GM23338 (cell line): ENCODE results near the gene ACTBL2. TPM values are rescaled to one million over a fixed set of nuclear protein-coding genes. Genes with fewer than 3 reads are reported as not detected.

Experiments
- ATAC-seq: fragments of 200-7000 bp; cut with Tn5 transposase; 3 replicates; pipeline ENCODE4 v1.9.1; 2020
- DNase-seq: peaks from one replicate; pipeline ENCODE4 v3.0.0-alpha.2; 2015; ENCODE audit warnings: low spot score
- H2AFZ ChIP-seq: fragments of 200-600 bp; sonication (generic); 2 replicates; pipeline ENCODE4 v1.8.0; 2016; ENCODE audit warnings: antibody characterized with exemption, mild to moderate bottlenecking, moderate library complexity
- H3F3A ChIP-seq: fragments of 200-600 bp; sonication (generic); replicated peaks from 2 replicates; pipeline ENCODE4 v1.8.0; 2017; ENCODE audit warnings: antibody characterized with exemption, mixed run types, low read depth
- H3K27ac ChIP-seq: fragments of 200-600 bp; sonication (generic); 2 replicates; pipeline ENCODE4 v1.6.1; 2016; ENCODE audit warnings: low read depth
- H3K27me3 ChIP-seq: fragments of 200-600 bp; sonication (generic); 2 replicates; pipeline ENCODE4 v1.8.0; 2016; ENCODE audit warnings: mild to moderate bottlenecking, mixed run types, moderate library complexity; ENCODE audit not compliant: insufficient read depth
- H3K36me3 ChIP-seq: fragments of 200-600 bp; sonication (generic); 2 replicates; pipeline ENCODE4 v1.8.0; 2016; ENCODE audit warnings: mild to moderate bottlenecking; ENCODE audit not compliant: insufficient read depth
- H3K4me1 ChIP-seq: fragments of 200-600 bp; sonication (generic); 2 replicates; pipeline ENCODE4 v1.8.0; 2016; ENCODE audit warnings: mild to moderate bottlenecking, moderate library complexity; ENCODE audit not compliant: insufficient read depth
- H3K4me2 ChIP-seq: fragments of 200-600 bp; sonication (generic); 2 replicates; pipeline ENCODE4 v1.7.1; 2017; ENCODE audit warnings: mixed run types
- H3K4me3 ChIP-seq: fragments of 200-600 bp; sonication (generic); 2 replicates; pipeline ENCODE4 v1.6.1; 2016; ENCODE audit warnings: mixed run types
- H3K79me2 ChIP-seq: fragments of 200-600 bp; sonication (generic); replicated peaks from 2 replicates; pipeline ENCODE4 v1.8.0; 2017; ENCODE audit warnings: mild to moderate bottlenecking; ENCODE audit not compliant: insufficient read depth
- H3K9me2 ChIP-seq: fragments of 200-600 bp; sonication (generic); 2 replicates; pipeline ENCODE4 v1.8.0; 2017; ENCODE audit not compliant: insufficient read depth
- H4K20me1 ChIP-seq: fragments of 200-600 bp; sonication (generic); replicated peaks from 2 replicates; pipeline ENCODE4 v1.8.0; 2017; ENCODE audit warnings: mild to moderate bottlenecking; ENCODE audit not compliant: insufficient read depth
- H3K27ac Mint-ChIP-seq: 2 replicates; pipeline ENCODE4 v1.8.0; 2020; ENCODE audit warnings: inconsistent platforms, mild to moderate bottlenecking, moderate library complexity, mixed read lengths
- H3K27me3 Mint-ChIP-seq: 3 replicates; pipeline ENCODE4 v1.8.0; 2022; ENCODE audit warnings: low read depth, mild to moderate bottlenecking, moderate library complexity, mixed read lengths, inconsistent platforms; ENCODE audit not compliant: insufficient read depth, poor library complexity
- H3K36me3 Mint-ChIP-seq: 3 replicates; pipeline ENCODE4 v1.8.0; 2021; ENCODE audit warnings: low read depth, mild to moderate bottlenecking, inconsistent platforms, moderate library complexity, mixed read lengths
- H3K4me1 Mint-ChIP-seq: 3 replicates; pipeline ENCODE4 v1.8.0; 2020; ENCODE audit warnings: mild to moderate bottlenecking, inconsistent platforms, mixed read lengths
- H3K4me3 Mint-ChIP-seq: 3 replicates; pipeline ENCODE4 v1.8.0; 2021; ENCODE audit warnings: moderate library complexity, mild to moderate bottlenecking, inconsistent platforms, mixed read lengths
- H3K9me3 Mint-ChIP-seq: 3 replicates; pipeline ENCODE4 v1.8.0; 2020; ENCODE audit warnings: moderate library complexity, mild to moderate bottlenecking, inconsistent platforms, mixed read lengths
- CTCF ChIP-seq, 2 experiments: fragments of 200-600 bp in 1 of 2; sonication (generic) in 1 of 2; conservative IDR thresholded peaks; 2 replicates each; pipeline versions ENCODE4 v1.5.1 to v1.6.1; 2016 to 2017; ENCODE audit warnings: antibody characterized with exemption in 2 of 2, low read depth in 2 of 2, mild to moderate bottlenecking in 2 of 2, moderate library complexity in 1 of 2
- ETS1 ChIP-seq: IDR thresholded peaks from 2 replicates; pipeline ENCODE4 v1.6.1; 2016; ENCODE audit warnings: antibody characterized with exemption
- EZH2 ChIP-seq: fragments of 200-600 bp; sonication (generic); IDR thresholded peaks from one replicate; pipeline ENCODE4 v1.8.0; 2017; ENCODE audit warnings: antibody characterized with exemption, mild to moderate bottlenecking, low read depth; ENCODE audit not compliant: unreplicated experiment
- EZH2phosphoT487 ChIP-seq: fragments of 200-600 bp; sonication (generic); IDR thresholded peaks from one replicate; pipeline ENCODE4 v1.8.1; 2018; ENCODE audit warnings: antibody characterized with exemption; ENCODE audit not compliant: unreplicated experiment
- JUNB ChIP-seq: IDR thresholded peaks from one replicate; pipeline ENCODE4 v1.6.1; 2016; ENCODE audit warnings: antibody characterized with exemption; ENCODE audit not compliant: unreplicated experiment
- NANOG ChIP-seq: IDR thresholded peaks from 2 replicates; pipeline ENCODE4 v1.6.1; 2016; ENCODE audit warnings: antibody characterized with exemption, borderline replicate concordance
- POLR2AphosphoS5 ChIP-seq: IDR thresholded peaks from 2 replicates; pipeline ENCODE4 v1.6.1; 2016; ENCODE audit warnings: antibody characterized with exemption, low read depth
- REST ChIP-seq: IDR thresholded peaks from one replicate; pipeline ENCODE4 v1.6.1; 2018; ENCODE audit warnings: antibody characterized with exemption; ENCODE audit not compliant: unreplicated experiment
- STAT1 ChIP-seq: IDR thresholded peaks from one replicate; pipeline ENCODE4 v1.6.1; 2016; ENCODE audit warnings: antibody characterized with exemption; ENCODE audit not compliant: unreplicated experiment
- ZNF114 ChIP-seq: fragments of 250-450 bp; sonication (Bioruptor Pico); IDR thresholded peaks from 2 replicates; pipeline ENCODE4 v1.5.0; 2020; ENCODE audit warnings: mild to moderate bottlenecking, moderate library complexity
- ZNF331 ChIP-seq: fragments of 250-450 bp; sonication (Bioruptor Pico); IDR thresholded peaks from 2 replicates; pipeline ENCODE4 v1.5.0; 2020; ENCODE audit warnings: low read depth, mild to moderate bottlenecking, moderate library complexity
- polyA plus RNA-seq: library from polyadenylated mRNA; unstranded; fragments of >200 nt; fragmentation: Nextera tagmentation; extraction: Ambion mirVana; gene quantifications from 2 replicates; pipeline ENCODE4 v1.2.1, GENCODE V29; 2016
- total RNA-seq: library from RNA; depleted of rRNA; stranded (reverse); fragments of >200 nt; shearing (Covaris generic); gene quantifications from 2 replicates; pipeline ENCODE4 v1.2.3, GENCODE V29; 2014
- TF ChIP-seq, protein P1 (sequence below): fragments of 250-450 bp; sonication (Bioruptor Pico); IDR thresholded peaks from 2 replicates; pipeline ENCODE4 v1.5.0; 2020; ENCODE audit warnings: mild to moderate bottlenecking, moderate library complexity

ACTBL2 gene
- total and polyA plus RNA-seq, 2 experiments from 2014 or later: not detected

DNA sequence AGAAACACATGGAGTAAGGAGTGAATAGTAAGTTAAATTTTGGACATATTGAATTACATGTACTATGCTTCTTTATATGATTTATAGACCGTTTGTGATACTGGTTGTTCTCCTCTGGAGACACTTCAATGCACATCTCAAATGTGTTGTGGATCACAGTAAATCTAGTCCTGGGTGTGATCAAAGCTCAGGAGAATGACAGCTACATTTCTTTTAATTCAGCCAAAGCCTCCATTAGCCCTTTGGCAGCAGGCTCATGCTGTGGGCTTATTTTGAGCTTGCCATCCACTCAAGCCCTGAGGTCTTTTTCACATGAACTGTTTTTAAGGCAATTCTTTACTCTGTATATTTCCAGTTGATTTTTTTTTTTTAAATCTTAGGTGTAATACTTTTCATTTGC is 34.6 kb upstream of the ACTBL2 start (continued):
- no peak for TF ChIP-seq ETS1

- H3K27me3 Mint-ChIP-seq: no peaks in the 10 kb centered on the region
- no peak for DNase-seq
- H3K79me2 ChIP-seq: no peaks in the 10 kb centered on the region
- no peaks in the 10 kb centered on the region for H3K4me1 ChIP-seq
- H3K9me2 ChIP-seq: 0 out of 2 replicates have a peak, but pooled peaks cover 9% of the 10 kb centered on the region
- H3K4me1 Mint-ChIP-seq: no peaks in the 10 kb centered on the region
- H3F3A ChIP-seq: no peaks in the 10 kb centered on the region
- H2AFZ ChIP-seq: no peak overlapping the region
- ATAC-seq: no peak
- peaks cover 7% of the 10 kb centered on the region for H3K9me3 Mint-ChIP-seq
- no peaks in the 10 kb centered on the region for H3K36me3 ChIP-seq
- no peaks in the 10 kb centered on the region for H4K20me1 ChIP-seq
- no peaks in the 10 kb centered on the region for H3K27me3 ChIP-seq
- no peak overlapping the region for H3K4me3 Mint-ChIP-seq
- peaks cover 6% of the 10 kb centered on the region; the same call in 1 of the 3 replicates for H3K36me3 Mint-ChIP-seq
- H3K4me3 ChIP-seq: no peak overlapping the region
- H3K4me2 ChIP-seq: no peak overlapping the region
- no peak overlapping the region for H3K27ac Mint-ChIP-seq
- H3K27ac ChIP-seq: no peak overlapping the region
- TF ChIP-seq POLR2AphosphoS5 (no peak), NANOG (no peak), REST (no peak), ETS1 (no peak), CTCF (conservative IDR thresholded peaks at IDR 0.05; ENCODE audit: low read depth in 2 of 2) (no peak), STAT1 (no peak), JUNB (no peak), ZNF114 (CRISPR knock-in tag) (no peak), ZNF331 (CRISPR knock-in tag) (no peak), EZH2phosphoT487 (no peak), EZH2 (no peak)
- TF ChIP-seq, protein P1, sequence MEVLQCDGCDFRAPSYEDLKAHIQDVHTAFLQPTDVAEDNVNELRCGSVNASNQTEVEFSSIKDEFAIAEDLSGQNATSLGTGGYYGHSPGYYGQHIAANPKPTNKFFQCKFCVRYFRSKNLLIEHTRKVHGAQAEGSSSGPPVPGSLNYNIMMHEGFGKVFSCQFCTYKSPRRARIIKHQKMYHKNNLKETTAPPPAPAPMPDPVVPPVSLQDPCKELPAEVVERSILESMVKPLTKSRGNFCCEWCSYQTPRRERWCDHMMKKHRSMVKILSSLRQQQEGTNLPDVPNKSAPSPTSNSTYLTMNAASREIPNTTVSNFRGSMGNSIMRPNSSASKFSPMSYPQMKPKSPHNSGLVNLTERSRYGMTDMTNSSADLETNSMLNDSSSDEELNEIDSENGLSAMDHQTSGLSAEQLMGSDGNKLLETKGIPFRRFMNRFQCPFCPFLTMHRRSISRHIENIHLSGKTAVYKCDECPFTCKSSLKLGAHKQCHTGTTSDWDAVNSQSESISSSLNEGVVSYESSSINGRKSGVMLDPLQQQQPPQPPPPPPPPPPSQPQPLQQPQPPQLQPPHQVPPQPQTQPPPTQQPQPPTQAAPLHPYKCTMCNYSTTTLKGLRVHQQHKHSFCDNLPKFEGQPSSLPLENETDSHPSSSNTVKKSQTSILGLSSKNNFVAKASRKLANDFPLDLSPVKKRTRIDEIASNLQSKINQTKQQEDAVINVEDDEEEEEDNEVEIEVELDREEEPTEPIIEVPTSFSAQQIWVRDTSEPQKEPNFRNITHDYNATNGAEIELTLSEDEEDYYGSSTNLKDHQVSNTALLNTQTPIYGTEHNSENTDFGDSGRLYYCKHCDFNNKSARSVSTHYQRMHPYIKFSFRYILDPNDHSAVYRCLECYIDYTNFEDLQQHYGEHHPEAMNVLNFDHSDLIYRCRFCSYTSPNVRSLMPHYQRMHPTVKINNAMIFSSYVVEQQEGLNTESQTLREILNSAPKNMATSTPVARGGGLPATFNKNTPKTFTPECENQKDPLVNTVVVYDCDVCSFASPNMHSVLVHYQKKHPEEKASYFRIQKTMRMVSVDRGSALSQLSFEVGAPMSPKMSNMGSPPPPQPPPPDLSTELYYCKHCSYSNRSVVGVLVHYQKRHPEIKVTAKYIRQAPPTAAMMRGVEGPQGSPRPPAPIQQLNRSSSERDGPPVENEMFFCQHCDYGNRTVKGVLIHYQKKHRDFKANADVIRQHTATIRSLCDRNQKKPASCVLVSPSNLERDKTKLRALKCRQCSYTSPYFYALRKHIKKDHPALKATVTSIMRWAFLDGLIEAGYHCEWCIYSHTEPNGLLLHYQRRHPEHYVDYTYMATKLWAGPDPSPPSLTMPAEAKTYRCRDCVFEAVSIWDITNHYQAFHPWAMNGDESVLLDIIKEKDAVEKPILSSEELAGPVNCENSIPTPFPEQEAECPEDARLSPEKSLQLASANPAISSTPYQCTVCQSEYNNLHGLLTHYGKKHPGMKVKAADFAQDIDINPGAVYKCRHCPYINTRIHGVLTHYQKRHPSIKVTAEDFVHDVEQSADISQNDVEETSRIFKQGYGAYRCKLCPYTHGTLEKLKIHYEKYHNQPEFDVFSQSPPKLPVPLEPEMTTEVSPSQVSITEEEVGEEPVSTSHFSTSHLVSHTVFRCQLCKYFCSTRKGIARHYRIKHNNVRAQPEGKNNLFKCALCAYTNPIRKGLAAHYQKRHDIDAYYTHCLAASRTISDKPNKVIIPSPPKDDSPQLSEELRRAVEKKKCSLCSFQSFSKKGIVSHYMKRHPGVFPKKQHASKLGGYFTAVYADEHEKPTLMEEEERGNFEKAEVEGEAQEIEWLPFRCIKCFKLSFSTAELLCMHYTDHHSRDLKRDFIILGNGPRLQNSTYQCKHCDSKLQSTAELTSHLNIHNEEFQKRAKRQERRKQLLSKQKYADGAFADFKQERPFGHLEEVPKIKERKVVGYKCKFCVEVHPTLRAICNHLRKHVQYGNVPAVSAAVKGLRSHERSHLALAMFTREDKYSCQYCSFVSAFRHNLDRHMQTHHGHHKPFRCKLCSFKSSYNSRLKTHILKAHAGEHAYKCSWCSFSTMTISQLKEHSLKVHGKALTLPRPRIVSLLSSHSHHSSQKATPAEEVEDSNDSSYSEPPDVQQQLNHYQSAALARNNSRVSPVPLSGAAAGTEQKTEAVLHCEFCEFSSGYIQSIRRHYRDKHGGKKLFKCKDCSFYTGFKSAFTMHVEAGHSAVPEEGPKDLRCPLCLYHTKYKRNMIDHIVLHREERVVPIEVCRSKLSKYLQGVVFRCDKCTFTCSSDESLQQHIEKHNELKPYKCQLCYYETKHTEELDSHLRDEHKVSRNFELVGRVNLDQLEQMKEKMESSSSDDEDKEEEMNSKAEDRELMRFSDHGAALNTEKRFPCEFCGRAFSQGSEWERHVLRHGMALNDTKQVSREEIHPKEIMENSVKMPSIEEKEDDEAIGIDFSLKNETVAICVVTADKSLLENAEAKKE (CRISPR knock-in tag): no peak
Measured at GRCh38 chr5:57513785-57514184, 31.2 kb upstream of the ACTBL2 start.
